Activated CD8-positive, alpha-beta memory T cell treated with anti-CD3 and anti-CD28 coated beads, Interleukin-2, amount 50 U/mL, for 4 hours (primary cell): ENCODE measurements around the gene FUNDC2.
"Not testable (repeated sequence)": the region's sequence is repeated elsewhere in the genome, so short reads cannot be mapped to it uniquely, and the experiment has no call there.

ENCODE experiments used
- DNase-seq: peaks from one replicate; pipeline ENCODE4 v3.0.0-alpha.2; 2020

Gene FUNDC2

GRCh38 chrX:155026727-155027508 is at the start of gene FUNDC2:
FUNDC2 (plus strand) TSS chrX:155026844; CDS start chrX:155026939, 95 bp downstream.
- DNase-seq: peak; percentile 90

GRCh38 chrX:154979629-154980028 is 47.0 kb upstream of the FUNDC2 start:
- DNase-seq: no peak

GRCh38 chrX:154980330-154981115 is 46.1 kb upstream of the FUNDC2 start:
- DNase-seq: peak; percentile 74

- DNase-seq: no peak
These were observed 45.6 kb upstream of the FUNDC2 start for GRCh38 chrX:154981116-154981411.

- no peak for DNase-seq
These were observed 39.6 kb upstream of the FUNDC2 start for GRCh38 chrX:154986826-154987575.

- no peak for DNase-seq
These were observed 38.7 kb upstream of the FUNDC2 start for GRCh38 chrX:154987940-154988339.

GRCh38 chrX:154988719-154989118 is 37.9 kb upstream of the FUNDC2 start:
- DNase-seq: no peak

- DNase-seq: no peak
These were observed 36.1 kb upstream of the FUNDC2 start for GRCh38 chrX:154990496-154990895.

- no peak for DNase-seq
These were observed 35.6 kb upstream of the FUNDC2 start for GRCh38 chrX:154991039-154991438.

GRCh38 chrX:154991476-154991875 is 35.2 kb upstream of the FUNDC2 start:
- DNase-seq: no peak

GRCh38 chrX:154998204-154998880 is 28.3 kb upstream of the FUNDC2 start:
- no peak for DNase-seq

GRCh38 chrX:155000841-155001240 is 25.8 kb upstream of the FUNDC2 start:
- DNase-seq: no peak

GRCh38 chrX:155001873-155002272 is 24.8 kb upstream of the FUNDC2 start:
- no peak for DNase-seq

- DNase-seq: no peak
These were observed 21.5 kb upstream of the FUNDC2 start for GRCh38 chrX:155005190-155005589.

- not testable (repeated sequence) for DNase-seq
These were observed 20.3 kb upstream of the FUNDC2 start for GRCh38 chrX:155006379-155006778.

- not testable (repeated sequence) for DNase-seq
These were observed 19.6 kb upstream of the FUNDC2 start for GRCh38 chrX:155006913-155007671.

- not testable (repeated sequence) for DNase-seq
These were observed 18.1 kb upstream of the FUNDC2 start for GRCh38 chrX:155008578-155008977.

- DNase-seq: no peak
These were observed 16.6 kb upstream of the FUNDC2 start for GRCh38 chrX:155009994-155010472.

- no peak for DNase-seq
These were observed 6.1 kb upstream of the FUNDC2 start for GRCh38 chrX:155020591-155020990.

GRCh38 chrX:155022585-155022984 is 4.1 kb upstream of the FUNDC2 start, which contains the start of gene F8:
F8 (minus strand) TSS chrX:155022723; CDS start chrX:155022552, 171 bp downstream.
- no peak for DNase-seq

GRCh38 chrX:155023907-155024833 is 2.5 kb upstream of the FUNDC2 start:
- DNase-seq: no peak
